Trophoblast cell (in vitro differentiated cells and primary cell): Measurements from ENCODE around the gene SSBP3.

Source experiments
- DNase-seq, 2 donors: peaks; one replicate each; pipeline ENCODE4 v3.0.0-alpha.2; 2016
- H2AFZ ChIP-seq: 2 replicates; pipeline ENCODE4 v1.6.1; 2013; ENCODE audit warnings: low read length, moderate library complexity, mild to moderate bottlenecking; ENCODE audit not compliant: insufficient read depth, poor library complexity
- H2AK5ac ChIP-seq: 2 replicates; pipeline ENCODE4 v1.6.1; 2013; ENCODE audit warnings: mild to moderate bottlenecking, low read length
- H2BK120ac ChIP-seq: 2 replicates; pipeline ENCODE4 v1.6.1; 2013; ENCODE audit warnings: low read length, mild to moderate bottlenecking, moderate library complexity; ENCODE audit not compliant: insufficient read depth, poor library complexity
- H2BK12ac ChIP-seq: 2 replicates; pipeline ENCODE4 v1.6.1; 2013; ENCODE audit warnings: mild to moderate bottlenecking, low read length, moderate library complexity
- H2BK5ac ChIP-seq: 2 replicates; pipeline ENCODE4 v1.6.1; 2013; ENCODE audit warnings: low read length, low read depth, moderate library complexity, mild to moderate bottlenecking; ENCODE audit not compliant: poor library complexity
- H3K14ac ChIP-seq: 2 replicates; pipeline ENCODE4 v1.6.1; 2013; ENCODE audit warnings: mild to moderate bottlenecking, low read length
- H3K18ac ChIP-seq: 2 replicates; pipeline ENCODE4 v1.6.1; 2013; ENCODE audit warnings: mild to moderate bottlenecking, low read length
- H3K23ac ChIP-seq: 2 replicates; pipeline ENCODE4 v1.6.1; 2013; ENCODE audit warnings: low read length
- H3K27ac ChIP-seq: 2 replicates; pipeline ENCODE4 v1.5.1; 2013; ENCODE audit warnings: low read depth, mild to moderate bottlenecking, inconsistent platforms, low read length, moderate library complexity
- H3K27me3 ChIP-seq: 2 replicates; pipeline ENCODE4 v1.6.1; 2013; ENCODE audit warnings: inconsistent platforms, mild to moderate bottlenecking, low read length, moderate library complexity; ENCODE audit not compliant: insufficient read depth
- H3K36me3 ChIP-seq, 2 experiments: 1 replicate in 1 of 2; 2 replicates in 1 of 2; pipeline ENCODE4 v1.6.1; 2013; ENCODE audit warnings: low read length in 2 of 2, mild to moderate bottlenecking in 2 of 2, moderate library complexity in 1 of 2; ENCODE audit not compliant: insufficient read depth in 2 of 2, control insufficient read depth in 1 of 2
- H3K4ac ChIP-seq: 2 replicates; pipeline ENCODE4 v1.6.1; 2013; ENCODE audit warnings: low read depth, mild to moderate bottlenecking, low read length, moderate library complexity
- H3K4me1 ChIP-seq, 2 experiments: 1 replicate in 1 of 2; 2 replicates in 1 of 2; pipeline ENCODE4 v1.6.1; 2013; ENCODE audit warnings: low read length in 2 of 2, mild to moderate bottlenecking in 2 of 2, moderate library complexity in 1 of 2; ENCODE audit not compliant: insufficient read depth in 2 of 2, control insufficient read depth in 1 of 2
- H3K4me2 ChIP-seq: 2 replicates; pipeline ENCODE4 v1.6.1; 2013; ENCODE audit warnings: inconsistent platforms, mild to moderate bottlenecking, low read length, moderate library complexity
- H3K4me3 ChIP-seq: 2 replicates; pipeline ENCODE4 v1.5.1; 2013; ENCODE audit warnings: mild to moderate bottlenecking, low read depth, low read length, inconsistent platforms
- H3K79me1 ChIP-seq: one replicate; pipeline ENCODE4 v1.6.1; 2013; ENCODE audit warnings: low read length
- H3K79me2 ChIP-seq: 2 replicates; pipeline ENCODE4 v1.6.1; 2013; ENCODE audit warnings: low read length, mild to moderate bottlenecking; ENCODE audit not compliant: control insufficient read depth, insufficient read depth, poor library complexity
- H3K9ac ChIP-seq: 2 replicates; pipeline ENCODE4 v1.6.1; 2013; ENCODE audit warnings: mild to moderate bottlenecking, low read length
- H3K9me3 ChIP-seq: 2 replicates; pipeline ENCODE4 v1.6.1; 2013; ENCODE audit warnings: low read depth, mild to moderate bottlenecking, control low read depth, inconsistent platforms, low read length; ENCODE audit not compliant: insufficient read depth
- H4K12ac ChIP-seq: 2 replicates; pipeline ENCODE4 v1.6.1; 2013; ENCODE audit warnings: low read depth, mild to moderate bottlenecking, low read length, moderate library complexity
- H4K8ac ChIP-seq: 2 replicates; pipeline ENCODE4 v1.6.1; 2013; ENCODE audit warnings: low read depth, mild to moderate bottlenecking, low read length, moderate library complexity
- H4K91ac ChIP-seq: one replicate; pipeline ENCODE4 v1.6.1; 2013; ENCODE audit warnings: low read depth, mild to moderate bottlenecking, low read length, moderate library complexity
- WGBS: extraction: QIAGEN DNeasy Blood & Tissue Kit; methylation state at CpG from one replicate; pipeline ENCODE4 v1.1.7; 2013; ENCODE audit warnings: missing lambda C conversion rate; ENCODE audit not compliant: insufficient read length, insufficient coverage; ENCODE audit errors: extremely low coverage; 5-methylcytosine and 5-hydroxymethylcytosine counted together

The SSBP3 gene

DNA sequence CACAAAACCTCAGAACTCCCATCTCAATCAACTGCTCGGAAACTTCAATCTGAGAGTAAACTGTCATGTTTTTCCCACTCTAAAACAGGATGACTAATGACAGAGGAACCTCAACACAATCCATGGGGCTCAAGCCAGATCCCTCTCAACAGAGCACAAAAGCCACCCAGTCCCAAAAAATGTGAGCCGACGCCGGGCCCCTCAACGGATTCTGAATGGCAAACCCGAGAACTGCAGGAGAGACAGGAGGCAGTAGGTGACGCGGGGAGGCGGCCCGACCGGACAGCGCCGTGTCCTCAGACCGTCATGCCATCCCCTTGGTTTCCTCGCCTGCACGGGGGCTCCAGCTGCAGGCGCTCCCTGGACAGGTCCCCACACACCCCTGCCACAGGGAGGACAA, 53.4 kb downstream of the SSBP3 start:
- WGBS = no CpG with 5 or more reads among the region's 17 CpGs

GRCh38 chr1:54350360-54350759, 55.8 kb downstream of the SSBP3 start:
- no peak for DNase-seq
- Histone ChIP-seq H3K79me2 (peaks cover 1% of the 10 kb centered on the region), H3K4ac (no peak overlapping the region)

More for the DNA sequence above, 53.4 kb downstream of the SSBP3 start:
- no peaks in the 10 kb centered on the region for H3K27me3 ChIP-seq
- H4K12ac ChIP-seq = no peak overlapping the region
- no peak overlapping the region for H2BK120ac ChIP-seq
- no peak overlapping the region for H3K18ac ChIP-seq
- DNase-seq = no peak
- no peak overlapping the region for H4K8ac ChIP-seq
- no peak overlapping the region for H3K14ac ChIP-seq
- H4K91ac ChIP-seq = no peak overlapping the region
- no peak overlapping the region for H3K9ac ChIP-seq
- H3K9me3 ChIP-seq = peaks cover 1% of the 10 kb centered on the region
- no peak overlapping the region for H3K4me2 ChIP-seq
- no peak overlapping the region for H3K27ac ChIP-seq
- H2BK5ac ChIP-seq = no peak overlapping the region
- H2AFZ ChIP-seq = no peak overlapping the region
- no peak overlapping the region for H2BK12ac ChIP-seq
- H3K23ac ChIP-seq = no peak overlapping the region
- peaks cover 35 to 42% of the 10 kb centered on the region in 2 experiments for H3K4me1 ChIP-seq
- no peak overlapping the region for H3K4me3 ChIP-seq
- H3K36me3 ChIP-seq = peaks cover 18 to 19% of the 10 kb centered on the region in 2 experiments
- H2AK5ac ChIP-seq = no peak overlapping the region
- peaks cover 1% of the 10 kb centered on the region for H3K79me2 ChIP-seq
- peak overlapping the region; percentile 44 for H3K4ac ChIP-seq
- H3K79me1 ChIP-seq = peaks cover 4% of the 10 kb centered on the region

GRCh38 chr1:54348700-54349021, 57.5 kb downstream of the SSBP3 start:
- H3K4me1 ChIP-seq = peaks cover 7 to 12% of the 10 kb centered on the region in 2 experiments
- WGBS = no CpG with 5 or more reads among the region's 5 CpGs
- H3K4ac ChIP-seq = no peak overlapping the region
- no peak overlapping the region for H2AK5ac ChIP-seq
- H3K4me2 ChIP-seq = no peak overlapping the region
- no peak for DNase-seq
- no peak overlapping the region for H2BK120ac ChIP-seq
- H2BK5ac ChIP-seq = no peak overlapping the region
- H2AFZ ChIP-seq = no peak overlapping the region
- no peak overlapping the region for H4K8ac ChIP-seq
- no peaks in the 10 kb centered on the region for H3K79me1 ChIP-seq
- no peak overlapping the region for H3K14ac ChIP-seq
- H3K23ac ChIP-seq = no peak overlapping the region
- H3K79me2 ChIP-seq = peaks cover 1% of the 10 kb centered on the region
- no peak overlapping the region for H3K27ac ChIP-seq
- H3K9ac ChIP-seq = no peak overlapping the region
- H4K12ac ChIP-seq = no peak overlapping the region
- no peak overlapping the region for H3K4me3 ChIP-seq
- no peak overlapping the region for H4K91ac ChIP-seq
- peaks cover 10 to 20% of the 10 kb centered on the region in 2 experiments for H3K36me3 ChIP-seq
- H2BK12ac ChIP-seq = no peak overlapping the region
- H3K9me3 ChIP-seq = peaks cover 1% of the 10 kb centered on the region
- H3K27me3 ChIP-seq = no peaks in the 10 kb centered on the region
- H3K18ac ChIP-seq = peak overlapping the region; percentile 34

More at GRCh38 chr1:54350360-54350759, 55.8 kb downstream of the SSBP3 start:
- H3K36me3 ChIP-seq = peaks cover 8 to 14% of the 10 kb centered on the region in 2 experiments
- no peak overlapping the region for H3K14ac ChIP-seq
- no peak overlapping the region for H2BK5ac ChIP-seq
- no peak overlapping the region for H2BK120ac ChIP-seq
- no peak overlapping the region for H2BK12ac ChIP-seq
- no peak overlapping the region for H4K8ac ChIP-seq
- no peak overlapping the region for H4K91ac ChIP-seq
- no peak overlapping the region for H3K4me2 ChIP-seq
- H3K27ac ChIP-seq = no peak overlapping the region
- H2AFZ ChIP-seq = no peak overlapping the region
- no peak overlapping the region for H3K18ac ChIP-seq
- H3K23ac ChIP-seq = no peak overlapping the region
- no peaks in the 10 kb centered on the region for H3K27me3 ChIP-seq
- peaks cover 4% of the 10 kb centered on the region for H3K79me1 ChIP-seq
- H4K12ac ChIP-seq = no peak overlapping the region
- peaks cover 22 to 26% of the 10 kb centered on the region in 2 experiments for H3K4me1 ChIP-seq
- H3K9me3 ChIP-seq = peaks cover 1% of the 10 kb centered on the region
- no peak overlapping the region for H3K4me3 ChIP-seq
- no peak overlapping the region for H2AK5ac ChIP-seq
- no CpG with 5 or more reads among the region's 5 CpGs for WGBS
- H3K9ac ChIP-seq = no peak overlapping the region

DNA sequence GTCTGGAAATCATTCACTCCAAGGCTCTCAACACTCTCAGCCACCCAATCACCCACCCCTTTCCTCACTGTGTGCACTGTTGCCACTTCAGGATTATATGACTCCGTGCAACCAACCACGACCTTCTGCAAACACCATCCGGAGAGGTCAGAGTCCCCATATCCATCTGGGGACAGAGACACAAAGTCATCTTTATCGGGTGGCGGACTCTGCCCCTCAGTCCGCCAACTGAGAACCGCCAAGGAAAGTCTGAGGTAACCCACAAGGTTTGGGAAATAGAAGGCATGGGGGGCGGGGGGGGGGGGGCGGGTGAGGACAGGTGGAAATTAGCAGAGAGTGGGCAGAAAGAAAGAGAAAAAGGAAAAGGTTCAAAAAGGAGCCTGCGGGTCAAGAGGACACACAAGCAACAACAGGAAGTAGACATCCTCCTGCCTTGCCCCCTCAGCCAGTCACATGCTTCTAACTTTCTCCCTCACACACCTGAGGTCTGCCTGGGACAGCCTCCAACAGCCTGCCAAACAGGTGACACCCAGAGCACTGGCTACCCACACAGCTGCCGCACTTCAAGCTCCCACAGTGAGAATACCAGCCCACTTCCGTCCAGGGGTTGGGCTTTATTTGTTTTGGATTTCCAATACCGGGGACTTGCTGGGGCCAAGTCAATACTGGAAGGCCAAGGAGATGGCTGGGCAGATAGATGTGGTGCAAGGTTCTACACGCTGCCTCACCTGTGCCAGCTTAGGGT, 58.1 kb downstream of the SSBP3 start:
- Histone ChIP-seq H3K4me1 (peaks cover 2 to 7% of the 10 kb centered on the region in 2 experiments), H3K79me2 (peaks cover 3% of the 10 kb centered on the region), H3K4ac (no peak overlapping the region), H3K14ac (no peak overlapping the region), H3K23ac (no peak overlapping the region), H3K79me1 (no peaks in the 10 kb centered on the region), H3K27me3 (no peaks in the 10 kb centered on the region), H3K9ac (no peak overlapping the region), H4K8ac (no peak overlapping the region), H3K4me2 (no peak overlapping the region), H3K4me3 (no peak overlapping the region), H4K12ac (no peak overlapping the region), H2AFZ (no peak overlapping the region), H3K27ac (no peak overlapping the region), H3K18ac (peak overlapping the region; percentile 34), H3K9me3 (peaks cover 1% of the 10 kb centered on the region), H2BK5ac (no peak overlapping the region), H2BK12ac (no peak overlapping the region), H3K36me3 (peaks cover 12 to 20% of the 10 kb centered on the region in 2 experiments), H2AK5ac (no peak overlapping the region), H2BK120ac (no peak overlapping the region), H4K91ac (no peak overlapping the region)
- no peak for DNase-seq
- no CpG with 5 or more reads among the region's 14 CpGs for WGBS
